ENCODE data around the gene SPACDR. TPM values are rescaled to one million over a fixed set of nuclear protein-coding genes. Genes with fewer than 3 reads are reported as not detected.

Gene SPACDR
- total RNA-seq, 1 donor from 2014 or later, result 0.88 TPM

DNA sequence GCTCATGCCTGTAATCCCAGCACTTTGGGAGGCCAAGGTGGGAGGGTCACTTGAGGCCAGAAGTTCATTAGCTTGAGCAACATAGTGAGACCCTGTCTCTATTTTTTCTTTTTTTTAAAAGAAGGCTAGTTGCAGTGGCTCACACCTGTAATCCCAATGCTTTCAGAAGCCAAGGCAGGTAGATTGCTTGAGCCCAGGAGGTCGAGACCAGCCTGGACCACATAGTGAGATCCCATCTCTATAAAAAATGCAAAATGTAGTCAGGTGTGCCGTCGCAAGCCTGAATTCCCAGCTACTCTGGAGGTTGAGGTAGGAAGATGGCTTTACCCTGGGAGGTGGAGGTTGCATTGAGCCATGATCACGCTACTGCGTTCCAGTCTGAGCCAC, 27.1 kb upstream of the SPACDR start:
- intact Hi-C loops (cut with micrococcal nuclease), result no loop called here
- no peaks in the 10 kb centered on the region for H3K27me3 ChIP-seq (ENCODE audit: low read depth)
- no peak overlapping the region for H3K4me3 ChIP-seq
- no peak for DNase-seq
- no peaks in the 10 kb centered on the region for H3K36me3 ChIP-seq
- peaks cover 13% of the 10 kb centered on the region for H3K4me1 ChIP-seq
- H3K27ac ChIP-seq (replicated peaks), result no peak overlapping the region
- TF ChIP-seq, protein P1, sequence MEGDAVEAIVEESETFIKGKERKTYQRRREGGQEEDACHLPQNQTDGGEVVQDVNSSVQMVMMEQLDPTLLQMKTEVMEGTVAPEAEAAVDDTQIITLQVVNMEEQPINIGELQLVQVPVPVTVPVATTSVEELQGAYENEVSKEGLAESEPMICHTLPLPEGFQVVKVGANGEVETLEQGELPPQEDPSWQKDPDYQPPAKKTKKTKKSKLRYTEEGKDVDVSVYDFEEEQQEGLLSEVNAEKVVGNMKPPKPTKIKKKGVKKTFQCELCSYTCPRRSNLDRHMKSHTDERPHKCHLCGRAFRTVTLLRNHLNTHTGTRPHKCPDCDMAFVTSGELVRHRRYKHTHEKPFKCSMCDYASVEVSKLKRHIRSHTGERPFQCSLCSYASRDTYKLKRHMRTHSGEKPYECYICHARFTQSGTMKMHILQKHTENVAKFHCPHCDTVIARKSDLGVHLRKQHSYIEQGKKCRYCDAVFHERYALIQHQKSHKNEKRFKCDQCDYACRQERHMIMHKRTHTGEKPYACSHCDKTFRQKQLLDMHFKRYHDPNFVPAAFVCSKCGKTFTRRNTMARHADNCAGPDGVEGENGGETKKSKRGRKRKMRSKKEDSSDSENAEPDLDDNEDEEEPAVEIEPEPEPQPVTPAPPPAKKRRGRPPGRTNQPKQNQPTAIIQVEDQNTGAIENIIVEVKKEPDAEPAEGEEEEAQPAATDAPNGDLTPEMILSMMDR (IDR thresholded peaks at IDR 0.05; ENCODE audit: borderline replicate concordance), result no peak
- H3K9me3 ChIP-seq (replicated peaks), result no peaks in the 10 kb centered on the region

DNA sequence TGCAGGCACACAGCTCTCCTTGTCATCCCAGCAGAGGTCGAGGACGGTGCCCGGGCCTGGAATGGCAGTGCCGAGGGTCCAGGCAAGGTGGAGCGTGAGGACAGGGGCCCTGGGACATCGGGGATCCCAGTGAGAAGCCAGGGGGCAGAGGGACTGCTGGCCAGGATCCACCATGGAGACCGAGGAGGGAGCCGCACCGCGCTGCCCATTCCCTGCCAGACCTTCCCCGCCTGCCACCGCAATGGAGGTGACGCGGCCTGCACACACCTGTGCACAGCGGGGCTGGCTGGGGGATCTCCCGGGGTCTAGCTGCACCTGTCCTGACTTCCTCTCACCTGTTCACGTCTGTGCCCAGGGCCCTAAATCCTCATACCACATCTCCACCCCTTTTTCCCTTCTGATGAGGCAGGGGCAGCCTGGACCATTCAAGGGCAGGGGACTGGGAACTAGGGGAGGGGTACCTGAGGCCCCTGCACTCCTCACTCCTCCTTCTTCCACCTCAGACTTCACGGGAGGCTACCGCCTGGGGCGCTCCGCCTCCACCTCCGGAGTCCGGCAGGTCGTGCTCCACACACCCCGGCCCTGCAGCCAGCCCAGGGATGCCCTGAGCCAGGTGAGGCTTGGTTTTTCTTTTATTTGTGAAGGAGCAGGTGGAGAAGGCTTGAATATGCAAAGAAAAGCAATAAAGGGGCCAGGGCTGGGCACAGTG, 26.6 kb upstream of the SPACDR start:
- intact Hi-C loops (cut with micrococcal nuclease), result no loop called here
- TF ChIP-seq, protein P1 (IDR thresholded peaks at IDR 0.05; ENCODE audit: borderline replicate concordance), result no peak
- Histone ChIP-seq H3K36me3 (no peaks in the 10 kb centered on the region), H3K27ac (replicated peaks) (no peak overlapping the region), H3K9me3 (replicated peaks) (no peaks in the 10 kb centered on the region), H3K27me3 (ENCODE audit: low read depth) (no peaks in the 10 kb centered on the region), H3K4me1 (peaks cover 16% of the 10 kb centered on the region), H3K4me3 (no peak overlapping the region)
- no peak for DNase-seq

DNA sequence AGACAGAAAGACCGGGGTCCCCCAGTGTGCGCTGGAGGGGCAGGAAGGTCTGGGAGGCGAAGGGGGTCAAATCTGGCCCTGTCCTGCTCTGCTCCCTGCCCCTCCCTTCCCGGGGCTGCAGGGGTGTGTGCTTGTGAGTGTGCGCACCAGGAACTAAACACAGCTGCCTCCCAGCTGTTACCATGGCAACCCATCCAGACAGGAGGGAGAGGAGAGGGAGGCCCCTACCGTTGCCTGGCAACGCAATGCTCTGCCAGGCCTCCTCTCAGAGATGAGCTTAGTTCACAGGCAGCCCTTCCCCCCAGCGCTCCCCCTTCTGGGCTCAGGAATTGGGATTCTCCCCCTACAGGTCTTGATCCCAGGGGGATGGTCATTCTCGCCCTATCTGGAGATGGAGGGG, 25.8 kb upstream of the SPACDR start:
- DNase-seq, result no peak
- peaks cover 21% of the 10 kb centered on the region for H3K4me1 ChIP-seq
- intact Hi-C loops (cut with micrococcal nuclease), result no loop called here
- TF ChIP-seq, protein P1 (IDR thresholded peaks at IDR 0.05; ENCODE audit: borderline replicate concordance), result no peak
- H3K36me3 ChIP-seq, result no peaks in the 10 kb centered on the region
- no peaks in the 10 kb centered on the region for H3K9me3 ChIP-seq (replicated peaks)
- H3K27me3 ChIP-seq (ENCODE audit: low read depth), result no peaks in the 10 kb centered on the region
- H3K4me3 ChIP-seq, result no peak overlapping the region
- H3K27ac ChIP-seq (replicated peaks), result no peak overlapping the region

DNA sequence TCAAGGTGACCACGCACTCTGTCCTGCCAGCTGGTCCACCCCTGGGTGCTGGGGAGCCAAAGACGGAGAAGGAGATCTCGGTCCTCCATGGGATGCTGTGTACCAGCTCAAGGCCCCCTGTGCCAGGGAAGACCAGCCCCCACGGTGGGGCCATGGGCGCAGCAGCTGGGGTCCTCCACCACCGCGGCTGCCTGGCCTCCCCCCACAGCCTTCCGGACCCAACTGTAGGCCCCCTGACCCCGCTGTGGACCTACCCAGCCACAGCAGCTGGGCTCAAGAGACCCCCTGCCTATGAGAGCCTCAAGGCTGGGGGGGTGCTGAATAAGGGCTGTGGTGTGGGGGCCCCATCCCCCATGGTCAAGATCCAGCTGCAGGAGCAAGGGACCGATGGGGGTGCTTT, 25.1 kb upstream of the SPACDR start:
- TF ChIP-seq, protein P1 (IDR thresholded peaks at IDR 0.05; ENCODE audit: borderline replicate concordance), result no peak
- Histone ChIP-seq H3K27me3 (ENCODE audit: low read depth) (no peaks in the 10 kb centered on the region), H3K4me3 (no peak overlapping the region), H3K9me3 (replicated peaks) (no peaks in the 10 kb centered on the region), H3K27ac (replicated peaks) (no peak overlapping the region), H3K4me1 (peaks cover 19% of the 10 kb centered on the region), H3K36me3 (no peaks in the 10 kb centered on the region)
- intact Hi-C loops (cut with micrococcal nuclease), result no loop called here
- DNase-seq, result no peak

DNA sequence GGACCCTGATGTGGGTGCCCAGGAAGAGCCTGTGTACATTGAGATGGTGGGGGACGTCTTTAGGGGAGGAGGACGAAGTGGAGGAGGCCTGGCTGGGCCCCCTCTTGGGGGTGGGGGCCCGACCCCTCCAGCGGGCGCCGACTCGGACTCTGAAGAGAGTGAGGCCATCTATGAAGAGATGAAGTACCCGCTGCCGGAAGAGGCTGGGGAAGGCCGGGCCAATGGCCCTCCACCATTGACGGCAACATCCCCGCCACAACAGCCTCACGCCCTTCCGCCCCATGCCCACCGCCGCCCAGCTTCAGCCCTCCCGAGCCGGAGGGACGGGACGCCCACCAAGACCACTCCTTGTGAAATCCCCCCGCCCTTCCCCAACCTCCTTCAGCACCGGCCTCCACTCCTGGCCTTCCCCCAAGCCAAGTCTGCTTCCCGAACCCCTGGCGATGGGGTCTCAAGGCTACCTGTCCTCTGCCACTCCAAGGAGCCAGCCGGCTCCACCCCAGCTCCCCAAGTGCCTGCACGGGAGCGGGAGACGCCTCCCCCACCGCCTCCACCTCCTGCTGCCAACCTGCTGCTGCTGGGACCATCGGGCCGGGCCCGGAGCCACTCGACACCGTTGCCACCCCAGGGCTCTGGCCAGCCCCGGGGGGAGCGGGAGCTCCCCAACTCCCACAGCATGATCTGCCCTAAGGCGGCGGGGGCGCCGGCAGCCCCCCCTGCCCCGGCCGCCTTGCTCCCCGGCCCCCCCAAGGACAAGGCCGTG, 24.5 kb upstream of the SPACDR start:
- H3K4me1 ChIP-seq, result peaks cover 16% of the 10 kb centered on the region
- no peak for DNase-seq
- H3K27me3 ChIP-seq (ENCODE audit: low read depth), result no peaks in the 10 kb centered on the region
- no peaks in the 10 kb centered on the region for H3K36me3 ChIP-seq
- intact Hi-C loops (cut with micrococcal nuclease), result no loop called here
- no peaks in the 10 kb centered on the region for H3K9me3 ChIP-seq (replicated peaks)
- no peak overlapping the region for H3K27ac ChIP-seq (replicated peaks)
- TF ChIP-seq, protein P1 (IDR thresholded peaks at IDR 0.05; ENCODE audit: borderline replicate concordance), result no peak
- H3K4me3 ChIP-seq, result no peak overlapping the region

Measured in left ventricle myocardium inferior (tissue), 1 donor.